HUES48 (cell line): ENCODE data around the gene RNF150.
"Not testable (repeated sequence)": the region's sequence is repeated elsewhere in the genome, so short reads cannot be mapped to it uniquely, and the experiment has no call there.

Source experiments
- H3K27ac ChIP-seq: one replicate; pipeline ENCODE4 v1.7.0; 2013; ENCODE audit warnings: low read depth, low read length, inconsistent platforms
- H3K27me3 ChIP-seq: 2 replicates; pipeline ENCODE4 v1.6.1; 2013; ENCODE audit warnings: mild to moderate bottlenecking, low read length; ENCODE audit not compliant: control insufficient read depth, insufficient read depth
- H3K36me3 ChIP-seq: 2 replicates; pipeline ENCODE4 v1.6.1; 2013; ENCODE audit warnings: low read length; ENCODE audit not compliant: control insufficient read depth, insufficient read depth
- H3K4me1 ChIP-seq: 2 replicates; pipeline ENCODE4 v1.6.1; 2013; ENCODE audit warnings: mild to moderate bottlenecking, low read length; ENCODE audit not compliant: control insufficient read depth, insufficient read depth
- H3K4me3 ChIP-seq: 2 replicates; pipeline ENCODE4 v1.5.1; 2013; ENCODE audit warnings: mild to moderate bottlenecking, low read depth, low read length
- H3K9ac ChIP-seq: 2 replicates; pipeline ENCODE4 v1.6.1; 2013; ENCODE audit warnings: mild to moderate bottlenecking, low read depth, low read length, moderate library complexity
- H3K9me3 ChIP-seq: 2 replicates; pipeline ENCODE4 v1.6.1; 2013; ENCODE audit warnings: low read length; ENCODE audit not compliant: control insufficient read depth, insufficient read depth

RNF150 gene

GRCh38 chr4:140818433-140818832 lies 314.8 kb downstream of the RNF150 start:
- no peaks in the 10 kb centered on the region; the same call in 1 of the 2 replicates for H3K27me3 ChIP-seq
- no peak overlapping the region for H3K9ac ChIP-seq
- H3K36me3 ChIP-seq: no peaks in the 10 kb centered on the region
- H3K4me1 ChIP-seq: peaks cover 18% of the 10 kb centered on the region
- no peak overlapping the region for H3K27ac ChIP-seq
- H3K9me3 ChIP-seq: no peaks in the 10 kb centered on the region
- no peak overlapping the region for H3K4me3 ChIP-seq

- Histone ChIP-seq H3K27ac (no peak overlapping the region), H3K27me3 (no peaks in the 10 kb centered on the region; the same call in 1 of the 2 replicates), H3K9ac (no peak overlapping the region), H3K36me3 (no peaks in the 10 kb centered on the region), H3K4me3 (no peak overlapping the region), H3K4me1 (peaks cover 18% of the 10 kb centered on the region), H3K9me3 (no peaks in the 10 kb centered on the region)
Measured at GRCh38 chr4:140816806-140817510, 316.3 kb downstream of the RNF150 start.

GRCh38 chr4:140813804-140814203 lies 319.5 kb downstream of the RNF150 start:
- Histone ChIP-seq H3K9me3 (no peaks in the 10 kb centered on the region), H3K9ac (no peak overlapping the region), H3K27ac (no peak overlapping the region), H3K4me1 (peaks cover 7% of the 10 kb centered on the region; the same call in 1 of the 2 replicates), H3K4me3 (no peak overlapping the region), H3K36me3 (no peaks in the 10 kb centered on the region), H3K27me3 (no peaks in the 10 kb centered on the region; the same call in 1 of the 2 replicates)

- Histone ChIP-seq H3K27ac (no peak overlapping the region), H3K27me3 (no peaks in the 10 kb centered on the region; the same call in 1 of the 2 replicates)
Measured at GRCh38 chr4:140812916-140813315, 320.4 kb downstream of the RNF150 start.

GRCh38 chr4:140811429-140811828 lies 321.8 kb downstream of the RNF150 start:
- Histone ChIP-seq H3K9ac (no peak overlapping the region), H3K9me3 (no peaks in the 10 kb centered on the region), H3K27ac (no peak overlapping the region), H3K36me3 (no peaks in the 10 kb centered on the region), H3K27me3 (no peaks in the 10 kb centered on the region), H3K4me3 (no peak overlapping the region), H3K4me1 (no peaks in the 10 kb centered on the region)

More at GRCh38 chr4:140812916-140813315, 320.4 kb downstream of the RNF150 start:
- H3K36me3 ChIP-seq: no peaks in the 10 kb centered on the region
- H3K9ac ChIP-seq: no peak overlapping the region
- peaks cover 7% of the 10 kb centered on the region; the same call in 1 of the 2 replicates for H3K4me1 ChIP-seq
- no peaks in the 10 kb centered on the region for H3K9me3 ChIP-seq
- H3K4me3 ChIP-seq: no peak overlapping the region

- not testable (repeated sequence) for H3K4me1 ChIP-seq, H3K27ac ChIP-seq, H3K4me3 ChIP-seq, H3K36me3 ChIP-seq, H3K9ac ChIP-seq, H3K27me3 ChIP-seq, H3K9me3 ChIP-seq
Measured at GRCh38 chr4:140810591-140811169, 322.6 kb downstream of the RNF150 start.
